ENCODE results near the gene PRICKLE4. TPM values are rescaled to one million over a fixed set of nuclear protein-coding genes. Genes with fewer than 3 reads are reported as not detected.

PRICKLE4 gene
- total RNA-seq, 1 experiment from 2014 or later, result 1.6 TPM

DNA sequence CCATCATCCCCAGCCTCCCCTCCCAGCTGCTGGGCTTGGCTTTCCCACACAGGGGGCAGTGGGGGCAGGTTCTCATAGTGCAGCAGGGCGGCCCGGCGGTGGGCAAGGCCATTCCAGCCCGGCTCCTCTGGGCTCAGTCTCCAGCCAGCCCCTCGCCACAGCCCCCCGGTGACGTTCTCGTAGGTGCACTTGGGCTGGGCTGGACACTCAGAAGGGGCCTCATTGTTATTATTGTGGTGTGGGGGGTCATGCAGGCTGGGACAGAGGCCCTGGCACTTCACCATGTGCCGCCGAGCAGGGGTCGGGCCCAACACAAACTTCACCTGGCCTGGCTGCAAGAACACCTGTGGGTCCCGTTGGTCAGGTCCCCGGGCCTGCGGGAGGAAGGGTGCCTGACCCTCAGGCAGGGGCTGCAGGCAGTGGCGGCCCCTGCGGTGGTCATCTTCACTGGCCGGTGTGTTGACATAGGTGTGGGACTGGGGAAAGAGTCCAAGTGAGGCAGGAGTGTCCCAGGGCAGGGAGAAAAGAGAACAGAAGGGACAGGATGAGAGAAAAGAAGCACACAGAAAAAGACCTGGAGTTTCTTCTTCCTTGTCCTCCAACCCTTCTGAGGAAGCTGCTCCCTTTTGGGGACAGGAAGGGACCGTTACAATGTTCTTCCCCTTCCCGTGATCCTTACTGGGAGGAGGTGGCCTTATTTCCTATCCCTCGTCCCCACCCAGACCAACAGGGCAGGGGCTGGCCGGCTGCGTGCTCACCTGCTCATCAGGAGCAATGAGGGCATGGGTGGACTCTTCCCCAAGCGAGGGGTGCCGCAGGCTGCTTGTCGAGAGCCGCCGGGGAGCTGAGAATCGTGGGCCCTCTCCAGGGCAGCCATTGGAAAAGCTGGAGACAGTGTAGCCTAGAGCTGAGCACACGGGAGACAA, 9.3 kb upstream of the PRICKLE4 start:
- Histone ChIP-seq H3K4me3 (ENCODE audit: low read depth in 2 of 2, low read length in 2 of 2) (no peak overlapping the region), H3K27ac (ENCODE audit: low read length) (no peak overlapping the region), H3K36me3 (ENCODE audit: control insufficient read depth, insufficient read depth, low read length) (peaks cover 2% of the 10 kb centered on the region; the same call in 1 of the 2 replicates), H3K4me1 (ENCODE audit: control insufficient read depth, insufficient read depth, low read length) (peaks cover 8% of the 10 kb centered on the region), H3K9me3 (ENCODE audit: control insufficient read depth, insufficient read depth, low read depth, low read length) (no peaks in the 10 kb centered on the region), H3K27me3 (ENCODE audit: control insufficient read depth, insufficient read depth, low read length) (no peaks in the 10 kb centered on the region)
- TF ChIP-seq, protein P1, sequence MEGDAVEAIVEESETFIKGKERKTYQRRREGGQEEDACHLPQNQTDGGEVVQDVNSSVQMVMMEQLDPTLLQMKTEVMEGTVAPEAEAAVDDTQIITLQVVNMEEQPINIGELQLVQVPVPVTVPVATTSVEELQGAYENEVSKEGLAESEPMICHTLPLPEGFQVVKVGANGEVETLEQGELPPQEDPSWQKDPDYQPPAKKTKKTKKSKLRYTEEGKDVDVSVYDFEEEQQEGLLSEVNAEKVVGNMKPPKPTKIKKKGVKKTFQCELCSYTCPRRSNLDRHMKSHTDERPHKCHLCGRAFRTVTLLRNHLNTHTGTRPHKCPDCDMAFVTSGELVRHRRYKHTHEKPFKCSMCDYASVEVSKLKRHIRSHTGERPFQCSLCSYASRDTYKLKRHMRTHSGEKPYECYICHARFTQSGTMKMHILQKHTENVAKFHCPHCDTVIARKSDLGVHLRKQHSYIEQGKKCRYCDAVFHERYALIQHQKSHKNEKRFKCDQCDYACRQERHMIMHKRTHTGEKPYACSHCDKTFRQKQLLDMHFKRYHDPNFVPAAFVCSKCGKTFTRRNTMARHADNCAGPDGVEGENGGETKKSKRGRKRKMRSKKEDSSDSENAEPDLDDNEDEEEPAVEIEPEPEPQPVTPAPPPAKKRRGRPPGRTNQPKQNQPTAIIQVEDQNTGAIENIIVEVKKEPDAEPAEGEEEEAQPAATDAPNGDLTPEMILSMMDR (IDR thresholded peaks at IDR 0.05), result no peak
- TF ChIP-seq, protein P2, sequence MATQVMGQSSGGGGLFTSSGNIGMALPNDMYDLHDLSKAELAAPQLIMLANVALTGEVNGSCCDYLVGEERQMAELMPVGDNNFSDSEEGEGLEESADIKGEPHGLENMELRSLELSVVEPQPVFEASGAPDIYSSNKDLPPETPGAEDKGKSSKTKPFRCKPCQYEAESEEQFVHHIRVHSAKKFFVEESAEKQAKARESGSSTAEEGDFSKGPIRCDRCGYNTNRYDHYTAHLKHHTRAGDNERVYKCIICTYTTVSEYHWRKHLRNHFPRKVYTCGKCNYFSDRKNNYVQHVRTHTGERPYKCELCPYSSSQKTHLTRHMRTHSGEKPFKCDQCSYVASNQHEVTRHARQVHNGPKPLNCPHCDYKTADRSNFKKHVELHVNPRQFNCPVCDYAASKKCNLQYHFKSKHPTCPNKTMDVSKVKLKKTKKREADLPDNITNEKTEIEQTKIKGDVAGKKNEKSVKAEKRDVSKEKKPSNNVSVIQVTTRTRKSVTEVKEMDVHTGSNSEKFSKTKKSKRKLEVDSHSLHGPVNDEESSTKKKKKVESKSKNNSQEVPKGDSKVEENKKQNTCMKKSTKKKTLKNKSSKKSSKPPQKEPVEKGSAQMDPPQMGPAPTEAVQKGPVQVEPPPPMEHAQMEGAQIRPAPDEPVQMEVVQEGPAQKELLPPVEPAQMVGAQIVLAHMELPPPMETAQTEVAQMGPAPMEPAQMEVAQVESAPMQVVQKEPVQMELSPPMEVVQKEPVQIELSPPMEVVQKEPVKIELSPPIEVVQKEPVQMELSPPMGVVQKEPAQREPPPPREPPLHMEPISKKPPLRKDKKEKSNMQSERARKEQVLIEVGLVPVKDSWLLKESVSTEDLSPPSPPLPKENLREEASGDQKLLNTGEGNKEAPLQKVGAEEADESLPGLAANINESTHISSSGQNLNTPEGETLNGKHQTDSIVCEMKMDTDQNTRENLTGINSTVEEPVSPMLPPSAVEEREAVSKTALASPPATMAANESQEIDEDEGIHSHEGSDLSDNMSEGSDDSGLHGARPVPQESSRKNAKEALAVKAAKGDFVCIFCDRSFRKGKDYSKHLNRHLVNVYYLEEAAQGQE (IDR thresholded peaks at IDR 0.05; ENCODE audit: insufficient read depth in 1 of 2, low read depth in 2 of 2, low read length in 1 of 2), result no peak
- TF ChIP-seq POLR2AphosphoS5 (IDR thresholded peaks at IDR 0.05; ENCODE audit: low read depth, low read length), result no peak
- TF ChIP-seq TCF7L2 (IDR thresholded peaks at IDR 0.05; ENCODE audit: low read depth, low read length), result no peak
- TF ChIP-seq SIN3A (IDR thresholded peaks at IDR 0.05; ENCODE audit: borderline replicate concordance, insufficient read depth, low read depth, low read length), result no peak
- intact Hi-C loops (cut with micrococcal nuclease; ENCODE audit: unreplicated experiment) (no loop called here), in situ Hi-C loops (cut with HindIII; ENCODE audit: low pct_unique_long_range_greater_than_20kb, low sequenced_read_pairs) (no loop called here)
- DNase-seq (ENCODE audit: low read depth, low spot score), result no peak
- BruUV-seq (replicated peaks), result no TSS peak
- ChIA-PET CTCF (no interaction called here), POLR2A (no interaction called here)
- ATAC-seq, result no peak

DNA sequence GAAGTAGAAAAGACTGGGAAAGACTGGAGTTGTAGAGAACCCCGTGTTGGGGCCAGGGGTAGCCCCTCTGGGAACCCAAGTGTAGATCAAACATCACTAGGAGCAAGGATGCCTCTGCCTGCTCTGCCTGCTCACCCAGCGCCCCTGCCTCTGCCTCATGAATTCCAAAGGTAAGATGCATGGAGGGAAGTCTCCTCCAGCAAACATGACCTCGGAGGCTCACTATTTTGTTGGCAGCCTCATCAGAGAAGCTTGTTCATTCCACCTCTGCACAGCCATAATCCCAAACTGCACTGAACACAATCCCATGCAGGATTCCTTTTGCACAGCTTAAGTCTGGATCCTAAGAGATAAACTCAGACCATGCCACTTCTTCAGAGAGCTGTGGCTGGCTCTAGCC, 5.7 kb upstream of the PRICKLE4 start:
- Histone ChIP-seq H3K4me3 (ENCODE audit: low read depth in 2 of 2, low read length in 2 of 2) (no peak overlapping the region), H3K27me3 (ENCODE audit: control insufficient read depth, insufficient read depth, low read length) (no peaks in the 10 kb centered on the region), H3K27ac (ENCODE audit: low read length) (no peak overlapping the region), H3K4me1 (ENCODE audit: control insufficient read depth, insufficient read depth, low read length) (peaks cover 5% of the 10 kb centered on the region), H3K9me3 (ENCODE audit: control insufficient read depth, insufficient read depth, low read depth, low read length) (no peaks in the 10 kb centered on the region), H3K36me3 (ENCODE audit: control insufficient read depth, insufficient read depth, low read length) (peaks cover 2% of the 10 kb centered on the region; the same call in 1 of the 2 replicates)
- no TSS peak for BruUV-seq (replicated peaks)
- DNase-seq (ENCODE audit: low read depth, low spot score) (no peak), ATAC-seq (no peak)
- no peak for TF ChIP-seq SIN3A (IDR thresholded peaks at IDR 0.05; ENCODE audit: borderline replicate concordance, insufficient read depth, low read depth, low read length)
- CTCF ChIA-PET, result no interaction called here
- intact Hi-C loops (cut with micrococcal nuclease; ENCODE audit: unreplicated experiment), result loop anchor here (5.0 kb wide), 1 partner anchor 173 kb away; no protein-coding TSS in a partner anchor
- POLR2A ChIA-PET, result no interaction called here
- in situ Hi-C loops (cut with HindIII; ENCODE audit: low pct_unique_long_range_greater_than_20kb, low sequenced_read_pairs), result no loop called here

Measured in Panc1 (cell line).